Stomach (tissue), 9 donors: ENCODE results near the gene MANSC4. TPM values are rescaled to one million over a fixed set of nuclear protein-coding genes. Genes with fewer than 3 reads are reported as not detected.
"Not testable (repeated sequence)": the region's sequence is repeated elsewhere in the genome, so short reads cannot be mapped to it uniquely, and the experiment has no call there.

Experiments
- DNase-seq, 2 donors: peaks; one replicate each; pipeline versions ENCODE4 v3.0.0 to v3.0.0-alpha.2; 2013 to 2019
- H3K27ac ChIP-seq, 5 donors: fragments of 200-600 bp in 4 of 5; sonication (generic) in 4 of 5; one replicate each; pipeline ENCODE4 v1.5.1; 2013 to 2019; ENCODE audit warnings: mild to moderate bottlenecking in 1 of 5, moderate library complexity in 1 of 5
- H3K27me3 ChIP-seq, 3 donors: fragments of 200-600 bp; sonication (generic); one replicate each; pipeline ENCODE4 v1.5.1; 2017 to 2019; ENCODE audit warnings: mixed run types in 1 of 3
- H3K36me3 ChIP-seq, 4 donors: fragments of 200-600 bp; sonication (generic); 1 replicate in 3 of 4; 2 replicates in 1 of 4; pipeline ENCODE4 v1.5.1; 2016 to 2019
- H3K4me1 ChIP-seq, 4 donors: fragments of 200-600 bp; sonication (generic); one replicate each; pipeline ENCODE4 v1.5.1; 2016 to 2019
- H3K4me3 ChIP-seq, 4 donors: fragments of 200-600 bp; sonication (generic) in 3 of 4; one replicate each; pipeline ENCODE4 v1.5.1; 2016 to 2019; ENCODE audit warnings: mild to moderate bottlenecking in 1 of 4
- H3K9me3 ChIP-seq, 4 donors: fragments of 200-600 bp; sonication (generic); one replicate each; pipeline ENCODE4 v1.5.1; 2016 to 2019
- EP300 ChIP-seq: sonication (generic); formaldehyde crosslinking; IDR thresholded peaks from one replicate; pipeline ENCODE4 v1.6.1; 2017; ENCODE audit warnings: antibody characterized with exemption
- POLR2A ChIP-seq, 4 donors: fragments of 450-650 bp; IDR thresholded peaks; one replicate each; pipeline ENCODE4 v1.6.1; 2016; ENCODE audit warnings: antibody characterized with exemption in 4 of 4, control low read depth in 2 of 4, mild to moderate bottlenecking in 1 of 4, moderate library complexity in 1 of 4
- POLR2AphosphoS5 ChIP-seq, 3 donors: sonication (generic); formaldehyde crosslinking; IDR thresholded peaks; one replicate each; pipeline ENCODE4 v1.6.1; 2016; ENCODE audit warnings: antibody characterized with exemption in 3 of 3
- WGBS, 5 donors: extraction: QIAGEN DNeasy Blood & Tissue Kit in 3 of 5; methylation state at CpG; one replicate each; pipeline versions ENCODE4 v1.1.5 to v1.1.7; 2013 to 2018; 5-methylcytosine and 5-hydroxymethylcytosine counted together
- intact Hi-C: fragments of 100-400 bp; cut with DNase I; formaldehyde crosslinking; loops from one replicate; pipeline ENCODE4 v1.15.1; 2023; ENCODE audit warnings: low total_unique reads
- polyA plus RNA-seq, 3 donors: library from polyadenylated mRNA; stranded (reverse); fragments of 200-250 nt; gene quantifications; one replicate each; pipeline ENCODE4 v1.2.3, GENCODE V29; 2013
- total RNA-seq, 5 donors: library from RNA; depleted of rRNA; stranded (reverse); fragments of >200 nt; gene quantifications; one replicate each; pipeline versions ENCODE4 v1.1.0 to v1.2.3, GENCODE V29; 2014 to 2016
- TF ChIP-seq, protein P1 (sequence below), 7 experiments: fragments of 450-650 bp in 4 of 7; fragments of 200-600 bp in 3 of 7; sonication (generic) in 3 of 7; IDR thresholded peaks; one replicate each; pipeline ENCODE4 v1.5.1; 2016 to 2019; ENCODE audit warnings: antibody characterized with exemption in 7 of 7, control low read depth in 2 of 7, mild to moderate bottlenecking in 1 of 7
- donor health status: healthy with polysubstance abuse.
- donor health status: Bipolar disorder and iron deficiency.
- donor health status: healthy.

Gene MANSC4
- total and polyA plus RNA-seq, 8 donors: not detected

- whole genome bisulfite sequencing, 5 donors: 85 to 93% (median 90%) methylated on average over 2 of the region's 2 CpGs
- H3K27me3 ChIP-seq: no peaks in the 10 kb centered on the region
- peaks cover 0 to 11% (median 0%) of the 10 kb centered on the region in 4 donors for H3K36me3 ChIP-seq
- intact Hi-C loops: no loop called here
- no peak for DNase-seq
- no peaks in the 10 kb centered on the region for H3K4me1 ChIP-seq
- TF ChIP-seq EP300: no peak
- no peak for TF ChIP-seq POLR2A (IDR thresholded peaks at IDR 0.05)
- H3K4me3 ChIP-seq: no peak overlapping the region
- no peaks in the 10 kb centered on the region for H3K9me3 ChIP-seq
- no peak overlapping the region for H3K27ac ChIP-seq
These were observed 17.3 kb downstream of the MANSC4 start for GRCh38 chr12:27762757-27763156.

GRCh38 chr12:27756670-27757195 lies 23.3 kb downstream of the MANSC4 start:
- Histone ChIP-seq H3K36me3 (peaks cover 8 to 36% (median 26%) of the 10 kb centered on the region in 4 donors), H3K4me1 (no peaks in the 10 kb centered on the region), H3K9me3 (no peaks in the 10 kb centered on the region), H3K4me3 (no peak overlapping the region), H3K27me3 (no peaks in the 10 kb centered on the region), H3K27ac (no peak overlapping the region)
- WGBS, 5 donors: 89 to 97% (median 93%) methylated on average over 7 of the region's 7 CpGs
- intact Hi-C loops: no loop called here
- DNase-seq: no peak
- TF ChIP-seq EP300 (no peak), POLR2A (IDR thresholded peaks at IDR 0.05) (no peak), POLR2AphosphoS5 (IDR thresholded peaks at IDR 0.05) (no peak)
- TF ChIP-seq, protein P1, sequence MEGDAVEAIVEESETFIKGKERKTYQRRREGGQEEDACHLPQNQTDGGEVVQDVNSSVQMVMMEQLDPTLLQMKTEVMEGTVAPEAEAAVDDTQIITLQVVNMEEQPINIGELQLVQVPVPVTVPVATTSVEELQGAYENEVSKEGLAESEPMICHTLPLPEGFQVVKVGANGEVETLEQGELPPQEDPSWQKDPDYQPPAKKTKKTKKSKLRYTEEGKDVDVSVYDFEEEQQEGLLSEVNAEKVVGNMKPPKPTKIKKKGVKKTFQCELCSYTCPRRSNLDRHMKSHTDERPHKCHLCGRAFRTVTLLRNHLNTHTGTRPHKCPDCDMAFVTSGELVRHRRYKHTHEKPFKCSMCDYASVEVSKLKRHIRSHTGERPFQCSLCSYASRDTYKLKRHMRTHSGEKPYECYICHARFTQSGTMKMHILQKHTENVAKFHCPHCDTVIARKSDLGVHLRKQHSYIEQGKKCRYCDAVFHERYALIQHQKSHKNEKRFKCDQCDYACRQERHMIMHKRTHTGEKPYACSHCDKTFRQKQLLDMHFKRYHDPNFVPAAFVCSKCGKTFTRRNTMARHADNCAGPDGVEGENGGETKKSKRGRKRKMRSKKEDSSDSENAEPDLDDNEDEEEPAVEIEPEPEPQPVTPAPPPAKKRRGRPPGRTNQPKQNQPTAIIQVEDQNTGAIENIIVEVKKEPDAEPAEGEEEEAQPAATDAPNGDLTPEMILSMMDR (IDR thresholded peaks at IDR 0.05): no peak

DNA sequence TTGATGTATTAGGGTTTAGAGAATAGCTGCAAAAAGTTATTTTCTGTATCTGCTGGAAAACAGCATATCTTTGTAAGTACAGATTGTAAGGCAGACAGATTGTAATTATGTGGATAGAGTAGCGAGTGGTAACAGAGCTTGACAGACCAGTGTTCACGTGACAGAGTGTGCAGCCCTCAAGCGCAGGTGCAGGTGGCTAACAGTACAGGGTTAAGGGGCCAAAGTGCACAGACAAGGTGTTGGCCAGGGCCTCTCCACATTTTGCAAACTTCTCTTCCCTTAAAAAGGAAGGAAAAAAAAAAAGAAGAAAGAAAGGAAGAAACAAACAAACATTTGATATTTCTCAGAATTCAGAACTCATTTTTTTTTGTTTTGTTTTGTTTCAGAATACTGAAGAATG lies 25.2 kb downstream of the MANSC4 start:
- Histone ChIP-seq H3K27me3 (no peaks in the 10 kb centered on the region), H3K9me3 (no peaks in the 10 kb centered on the region), H3K36me3 (peaks cover 8 to 35% (median 28%) of the 10 kb centered on the region in 4 donors), H3K4me3 (no peak overlapping the region), H3K4me1 (peaks cover 0 to 4% (median 0%) of the 10 kb centered on the region in 4 donors), H3K27ac (no peak overlapping the region)
- TF ChIP-seq EP300 (no peak), POLR2A (IDR thresholded peaks at IDR 0.05) (no peak), POLR2AphosphoS5 (IDR thresholded peaks at IDR 0.05) (no peak)
- TF ChIP-seq, protein P1 (IDR thresholded peaks at IDR 0.05): no peak
- peak in 1 of 2 donors; percentile 34 for DNase-seq
- 60 to 81% (median 73%) methylated on average over 3 of the region's 3 CpGs for WGBS, 5 donors
- intact Hi-C loops: no loop called here

GRCh38 chr12:27751386-27752047 lies 28.5 kb downstream of the MANSC4 start:
- H3K9me3 ChIP-seq: no peaks in the 10 kb centered on the region
- no peaks in the 10 kb centered on the region for H3K27me3 ChIP-seq
- H3K27ac ChIP-seq: peak overlapping the region in 4 of 5 donors; percentile 32 to 44 (median 40)
- intact Hi-C loops: no loop called here
- peak; percentile 52 to 73 for DNase-seq
- 69 to 83% (median 75%) methylated on average over 14 to 15 of the region's 15 CpGs for WGBS, 5 donors
- H3K36me3 ChIP-seq: peaks cover 8 to 30% (median 19%) of the 10 kb centered on the region in 4 donors
- TF ChIP-seq POLR2AphosphoS5 (IDR thresholded peaks at IDR 0.05): peak in 2 of 3 donors; percentile 41 to 53
- TF ChIP-seq EP300: no peak
- peaks cover 0 to 26% (median 9%) of the 10 kb centered on the region in 4 donors for H3K4me1 ChIP-seq
- no peak overlapping the region for H3K4me3 ChIP-seq

- no peak overlapping the region for H3K4me3 ChIP-seq
- H3K27ac ChIP-seq: peak overlapping the region in 4 of 5 donors; percentile 64 to 80 (median 74)
- H3K9me3 ChIP-seq: no peaks in the 10 kb centered on the region
- peaks cover 2 to 37% (median 30%) of the 10 kb centered on the region in 4 donors for H3K36me3 ChIP-seq
- TF ChIP-seq, protein P1 (IDR thresholded peaks at IDR 0.05): no peak
- TF ChIP-seq POLR2AphosphoS5 (IDR thresholded peaks at IDR 0.05): no peak
- TF ChIP-seq POLR2A (IDR thresholded peaks at IDR 0.05): no peak
- no peak for TF ChIP-seq EP300
- 83 to 92% (median 89%) methylated on average over 3 of the region's 3 CpGs for WGBS, 5 donors
- H3K4me1 ChIP-seq: peaks cover 0 to 31% (median 9%) of the 10 kb centered on the region in 4 donors
- H3K27me3 ChIP-seq: no peaks in the 10 kb centered on the region
- DNase-seq: peak in 1 of 2 donors; percentile 17
- intact Hi-C loops: no loop called here
These were observed 32.8 kb downstream of the MANSC4 start for GRCh38 chr12:27747111-27747820.

DNA sequence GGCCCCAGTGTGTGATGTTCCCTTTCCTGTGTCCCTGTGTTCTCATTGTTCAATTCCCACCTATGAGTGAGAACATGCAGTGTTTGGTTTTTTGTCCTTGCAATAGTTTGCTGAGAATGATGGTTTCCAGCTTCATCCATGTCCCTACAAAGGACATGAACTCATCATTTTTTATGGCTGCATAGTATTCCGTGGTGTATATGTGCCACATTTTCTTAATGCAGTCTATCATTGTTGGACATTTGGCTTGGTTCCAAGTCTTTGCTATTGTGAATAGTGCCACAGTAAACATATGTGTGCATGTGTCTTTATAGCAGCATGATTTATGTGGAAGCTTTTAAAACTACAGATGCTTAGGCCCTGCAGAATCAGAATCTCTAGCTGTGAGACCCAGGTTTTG lies 34.3 kb downstream of the MANSC4 start:
- H3K4me3 ChIP-seq, H3K27me3 ChIP-seq, H3K27ac ChIP-seq, H3K9me3 ChIP-seq, DNase-seq, intact Hi-C loops: not testable (repeated sequence)
- H3K4me1 ChIP-seq: peaks cover 0 to 27% (median 9%) of the 10 kb centered on the region in 4 donors
- peaks cover 2 to 40% (median 37%) of the 10 kb centered on the region in 4 donors for H3K36me3 ChIP-seq
- WGBS, 5 donors: 78 to 100% (median 92%) methylated on average over 1 of the region's 1 CpG
